Keratinocyte (primary cell): ENCODE data around the gene MMP21.

ENCODE experiments used
- EZH2 ChIP-seq: IDR thresholded peaks from one replicate; pipeline ENCODE4 v1.6.1; 2012; ENCODE audit warnings: inconsistent platforms, mild to moderate bottlenecking, low read length, moderate library complexity
- TF ChIP-seq, protein P1 (sequence below), 3 experiments: IDR thresholded peaks in 1 of 3; conservative IDR thresholded peaks in 1 of 3; optimal IDR thresholded peaks in 1 of 3; 2 replicates in 2 of 3; 3 replicates in 1 of 3; pipeline versions ENCODE3 to v1.5.1; 2011; ENCODE audit warnings: low read length in 3 of 3, mild to moderate bottlenecking in 3 of 3, moderate library complexity in 2 of 3, control low read depth in 1 of 3, inconsistent platforms in 1 of 3; ENCODE audit not compliant: insufficient read depth in 2 of 3; ENCODE audit errors: extremely low read depth in 1 of 3

DNA sequence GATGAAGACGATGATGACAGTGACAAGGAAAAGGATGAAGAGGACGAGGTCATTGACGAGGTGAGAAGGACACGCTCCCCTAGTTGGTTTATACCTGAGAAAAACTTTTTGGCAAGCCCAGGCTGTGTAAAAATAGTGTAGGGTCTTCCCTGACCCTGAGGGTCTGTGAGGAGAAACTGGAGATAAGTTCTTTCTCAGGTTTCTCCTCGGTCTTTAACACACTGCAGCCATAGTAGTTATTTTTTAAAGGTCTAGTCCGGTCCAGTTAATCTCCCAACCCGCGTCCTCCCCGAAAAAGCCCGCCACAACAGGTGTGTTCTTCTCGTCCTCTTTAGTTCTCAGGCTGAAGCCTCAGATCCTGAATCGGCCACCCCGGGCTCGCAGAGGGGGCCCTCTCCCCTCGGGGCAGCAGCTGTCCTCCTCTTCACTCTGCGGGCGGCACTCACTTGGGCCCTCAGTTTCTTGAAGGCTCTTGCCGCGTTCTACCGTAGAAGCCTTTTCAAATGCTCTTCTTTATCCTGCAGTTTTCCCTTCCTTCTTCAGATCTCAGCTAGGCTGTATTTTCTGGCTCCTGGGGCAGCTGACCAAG lies 48.1 kb upstream of the MMP21 start:
- TF ChIP-seq, protein P1, sequence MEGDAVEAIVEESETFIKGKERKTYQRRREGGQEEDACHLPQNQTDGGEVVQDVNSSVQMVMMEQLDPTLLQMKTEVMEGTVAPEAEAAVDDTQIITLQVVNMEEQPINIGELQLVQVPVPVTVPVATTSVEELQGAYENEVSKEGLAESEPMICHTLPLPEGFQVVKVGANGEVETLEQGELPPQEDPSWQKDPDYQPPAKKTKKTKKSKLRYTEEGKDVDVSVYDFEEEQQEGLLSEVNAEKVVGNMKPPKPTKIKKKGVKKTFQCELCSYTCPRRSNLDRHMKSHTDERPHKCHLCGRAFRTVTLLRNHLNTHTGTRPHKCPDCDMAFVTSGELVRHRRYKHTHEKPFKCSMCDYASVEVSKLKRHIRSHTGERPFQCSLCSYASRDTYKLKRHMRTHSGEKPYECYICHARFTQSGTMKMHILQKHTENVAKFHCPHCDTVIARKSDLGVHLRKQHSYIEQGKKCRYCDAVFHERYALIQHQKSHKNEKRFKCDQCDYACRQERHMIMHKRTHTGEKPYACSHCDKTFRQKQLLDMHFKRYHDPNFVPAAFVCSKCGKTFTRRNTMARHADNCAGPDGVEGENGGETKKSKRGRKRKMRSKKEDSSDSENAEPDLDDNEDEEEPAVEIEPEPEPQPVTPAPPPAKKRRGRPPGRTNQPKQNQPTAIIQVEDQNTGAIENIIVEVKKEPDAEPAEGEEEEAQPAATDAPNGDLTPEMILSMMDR (optimal IDR thresholded peaks at IDR 0.05 in 1 of 3, IDR thresholded peaks at IDR 0.05 in 1 of 3, conservative IDR thresholded peaks at IDR 0.05 in 1 of 3; ENCODE audit: extremely low read depth in 1 of 3, insufficient read depth in 2 of 3, low read length in 3 of 3) = no peak
- no peak for TF ChIP-seq EZH2
